ENCODE data around the gene GAP43.

The GAP43 gene

DNA sequence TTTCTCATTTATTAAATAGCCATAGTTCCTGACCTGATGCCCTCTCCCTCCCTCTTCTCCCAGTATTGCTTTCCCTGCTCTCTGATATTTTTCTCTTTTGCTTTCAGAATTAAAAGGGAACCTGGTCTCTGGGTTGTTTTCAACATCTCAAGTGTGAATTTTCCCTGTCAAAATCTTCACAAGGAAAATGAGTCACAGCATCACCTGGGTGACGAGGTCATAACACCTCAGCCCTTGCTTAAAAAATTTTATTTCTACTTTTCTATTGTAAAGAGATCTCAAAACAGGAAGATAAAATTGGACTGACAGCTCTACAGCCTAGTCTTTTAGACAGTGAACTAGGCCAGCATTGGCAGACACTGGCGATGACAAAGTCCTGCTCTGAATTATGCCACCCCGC, 40.1 kb downstream of the GAP43 start:
- no peak for DNase-seq

DNA sequence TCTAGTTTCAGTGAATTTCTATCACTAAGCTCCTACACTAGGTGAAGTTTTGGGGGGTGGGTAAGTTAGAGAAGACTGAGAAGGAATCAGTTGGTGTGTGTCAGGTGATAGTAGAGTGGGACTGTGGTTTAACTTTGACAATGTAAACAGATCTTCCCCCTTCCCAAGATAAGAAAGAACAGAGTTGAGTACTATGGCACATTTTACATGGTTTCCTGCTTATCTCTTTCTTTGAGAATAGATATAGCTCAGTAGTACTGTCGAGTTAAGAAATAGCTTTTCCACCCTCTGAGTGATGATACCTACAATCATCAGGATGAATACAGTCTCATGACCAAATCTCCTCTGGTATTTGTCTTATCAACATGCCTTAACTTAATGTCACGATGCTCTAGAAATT, 42.8 kb downstream of the GAP43 start:
- no peak for DNase-seq

DNA sequence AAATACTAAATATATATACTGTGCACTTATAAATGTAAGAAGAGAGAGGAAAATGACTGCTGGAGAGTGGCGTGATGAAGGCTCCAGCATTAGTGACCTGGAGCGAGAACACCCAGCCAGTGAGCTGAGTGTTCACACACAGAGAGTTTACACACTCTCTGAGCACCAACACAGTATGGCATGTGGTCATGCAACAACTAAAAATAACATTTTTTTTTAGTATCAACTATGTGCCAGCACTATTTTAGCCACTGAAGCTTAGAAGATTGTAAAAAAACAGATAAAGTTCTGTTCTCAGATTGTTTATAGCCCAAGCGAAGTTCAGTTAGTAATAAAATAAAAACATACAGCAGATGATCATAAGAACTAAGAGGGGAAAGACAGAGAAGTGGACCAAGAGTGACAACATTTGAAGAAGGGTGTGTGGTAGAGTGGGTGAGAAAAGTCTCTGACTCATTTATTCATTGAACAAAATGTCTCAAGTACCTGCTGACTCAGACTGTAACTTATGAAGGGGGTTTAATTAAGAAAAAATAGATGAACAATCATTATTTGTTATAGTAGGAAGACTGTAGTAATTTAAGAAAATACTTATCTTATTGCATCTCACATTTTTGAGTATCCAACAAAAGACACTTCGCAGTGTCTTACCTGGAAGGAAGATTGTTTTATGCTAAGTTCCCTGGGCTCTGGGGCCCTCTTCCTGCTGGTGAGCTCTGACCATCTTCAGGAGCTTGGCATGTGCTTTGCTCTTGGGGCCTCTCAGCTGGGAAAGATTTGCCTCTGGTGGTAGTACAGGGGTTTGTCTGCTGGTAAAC, 43.8 kb downstream of the GAP43 start:
- no peak for DNase-seq

DNA sequence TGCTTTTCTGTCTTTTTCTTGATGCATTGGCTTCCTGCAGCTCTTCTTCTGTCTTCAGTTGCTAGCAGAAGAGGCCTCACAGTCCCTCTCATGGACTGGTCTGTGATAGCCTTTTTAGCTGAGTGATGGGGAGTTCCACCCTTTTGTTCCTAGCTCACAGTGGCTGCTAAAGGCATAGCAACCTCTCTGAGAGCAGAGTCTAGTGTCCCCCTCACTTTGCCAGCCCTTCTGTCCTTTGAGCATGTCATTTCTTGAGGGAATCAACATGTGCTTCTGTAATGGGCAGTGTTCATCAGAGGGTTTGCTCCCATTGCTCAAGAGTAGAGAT, 44.4 kb downstream of the GAP43 start:
- no peak for DNase-seq

DNA sequence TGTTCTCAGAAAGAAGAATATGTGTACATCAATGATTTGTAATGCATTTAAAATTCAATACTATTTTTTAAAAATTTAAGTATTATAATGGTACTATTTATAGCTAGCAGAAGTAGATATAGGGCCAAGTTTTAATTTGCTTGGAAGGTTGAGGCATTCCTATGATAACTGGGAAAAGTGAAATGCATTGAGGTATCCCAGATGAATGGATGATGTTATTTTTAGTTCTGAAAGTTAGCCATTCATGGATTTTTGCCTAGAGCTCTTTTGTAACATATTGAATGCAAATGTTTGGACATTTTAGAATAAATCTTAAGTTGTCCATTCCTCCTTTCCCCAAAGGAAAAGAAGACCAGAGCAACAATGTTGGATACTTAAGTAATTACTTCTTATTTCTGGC, 47.6 kb downstream of the GAP43 start:
- DNase-seq: no peak

GRCh38 chr3:115671761-115672455, 48.6 kb downstream of the GAP43 start:
- no peak for DNase-seq

DNA sequence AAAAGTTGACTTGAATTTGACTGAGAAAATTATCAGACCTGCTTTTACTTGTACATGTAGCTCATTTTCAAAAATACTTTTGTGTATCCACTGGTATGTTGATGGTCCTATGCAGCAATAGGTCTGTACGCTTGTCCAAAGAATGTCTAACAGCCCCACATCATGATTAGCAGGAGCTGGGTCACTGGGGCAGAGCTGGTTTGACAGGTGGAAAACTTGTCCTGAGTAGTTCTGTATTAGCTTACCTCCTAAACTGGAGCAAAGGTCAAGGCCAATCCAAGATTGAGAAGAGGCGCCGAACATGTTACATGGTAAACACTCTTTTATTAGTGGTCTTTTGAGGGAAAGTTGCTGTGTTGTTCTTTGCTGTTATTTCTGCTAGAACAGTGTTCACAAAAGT, 50.6 kb downstream of the GAP43 start:
- no peak for DNase-seq

DNA sequence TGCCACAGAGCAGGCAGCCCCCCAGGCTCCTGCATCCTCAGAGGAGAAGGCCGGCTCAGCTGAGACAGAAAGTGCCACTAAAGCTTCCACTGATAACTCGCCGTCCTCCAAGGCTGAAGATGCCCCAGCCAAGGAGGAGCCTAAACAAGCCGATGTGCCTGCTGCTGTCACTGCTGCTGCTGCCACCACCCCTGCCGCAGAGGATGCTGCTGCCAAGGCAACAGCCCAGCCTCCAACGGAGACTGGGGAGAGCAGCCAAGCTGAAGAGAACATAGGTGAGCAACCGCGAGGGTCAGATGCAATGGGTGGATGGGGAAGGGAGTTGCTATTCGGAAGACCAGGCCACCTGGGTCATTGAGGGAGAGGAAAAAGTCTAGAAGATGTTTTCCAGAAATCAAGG, 53.0 kb downstream of the GAP43 start:
- no peak for DNase-seq

- no peak for DNase-seq
These were observed 57.6 kb downstream of the GAP43 start for GRCh38 chr3:115680803-115681345.

- DNase-seq: no peak
These were observed 58.4 kb downstream of the GAP43 start for GRCh38 chr3:115681736-115682135.

- DNase-seq: no peak
These were observed 60.0 kb downstream of the GAP43 start for GRCh38 chr3:115683305-115683704.

- no peak for DNase-seq
These were observed 60.5 kb downstream of the GAP43 start for GRCh38 chr3:115683773-115684172.

- no peak for DNase-seq
These were observed 61.8 kb downstream of the GAP43 start for GRCh38 chr3:115685097-115685496.

GRCh38 chr3:115687721-115688120, 64.4 kb downstream of the GAP43 start:
- DNase-seq: no peak

DNA sequence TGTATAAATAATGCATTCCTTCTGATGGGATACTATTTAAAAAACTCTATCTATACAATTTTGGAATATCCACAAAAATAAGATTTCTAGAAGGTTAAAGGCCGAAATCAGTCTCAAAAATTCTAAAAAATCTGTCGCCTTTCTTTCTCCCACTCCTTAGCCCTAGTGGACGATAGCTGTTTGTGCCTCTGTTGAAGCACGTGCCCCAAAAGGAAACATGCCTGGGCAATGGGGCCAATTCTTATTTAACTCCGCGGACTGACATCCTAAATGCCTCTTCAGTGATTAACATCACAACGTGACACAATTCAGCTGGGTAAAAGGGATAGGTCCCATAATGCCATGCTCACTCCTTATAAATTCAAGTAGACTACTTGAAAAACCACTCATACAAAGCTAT, 65.1 kb downstream of the GAP43 start:
- no peak for DNase-seq

- no peak for DNase-seq
These were observed 66.6 kb downstream of the GAP43 start for GRCh38 chr3:115689928-115690327.

DNA sequence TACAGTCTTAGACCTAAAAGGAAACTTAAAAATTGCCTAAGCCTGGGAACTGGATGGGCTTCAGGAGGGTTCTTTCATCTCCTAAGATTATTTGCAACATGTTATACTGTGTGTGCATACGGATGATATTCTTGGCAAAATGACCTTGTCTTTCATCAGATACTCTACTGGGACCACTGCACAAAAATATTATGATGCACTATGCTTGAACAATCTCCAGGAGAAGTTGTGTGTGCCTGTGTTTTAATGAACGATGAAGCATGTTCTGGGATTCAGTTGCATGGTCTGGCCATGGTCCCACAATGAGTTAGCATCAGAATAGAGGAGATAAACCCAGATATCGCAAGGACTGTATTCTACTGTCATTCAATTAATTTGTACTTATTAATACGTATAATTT, 68.7 kb downstream of the GAP43 start:
- DNase-seq: no peak

DNA sequence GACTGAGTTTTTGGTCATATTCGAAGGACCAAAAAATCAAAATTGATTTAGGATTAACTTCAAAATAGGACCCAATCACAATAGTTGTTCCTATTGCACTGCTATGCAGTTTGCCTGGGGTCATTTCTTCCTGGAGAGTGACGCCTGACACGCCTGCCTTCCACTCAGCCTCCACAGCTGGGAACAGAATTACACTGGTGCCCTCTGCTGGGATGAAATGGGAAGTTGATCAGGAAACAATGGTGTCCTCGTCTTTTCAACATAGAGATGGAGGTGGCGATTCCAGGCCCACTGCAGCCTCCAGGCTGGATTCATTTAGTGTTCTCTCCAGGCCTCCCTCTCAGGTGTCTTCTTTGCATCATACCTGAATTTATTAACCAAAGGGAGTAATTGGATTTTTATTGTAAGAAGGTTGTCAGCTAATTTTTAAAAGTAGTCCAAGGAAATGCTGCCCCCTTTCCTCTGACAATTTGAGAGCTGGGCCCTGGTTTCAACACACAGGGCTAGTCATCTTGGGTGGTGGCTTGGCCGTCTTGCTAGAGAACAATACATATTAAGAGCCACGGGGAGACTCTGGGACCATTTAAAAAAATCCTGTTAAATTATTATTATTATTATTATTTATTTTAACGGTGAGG, 69.7 kb downstream of the GAP43 start:
- DNase-seq: peak; percentile 72

DNA sequence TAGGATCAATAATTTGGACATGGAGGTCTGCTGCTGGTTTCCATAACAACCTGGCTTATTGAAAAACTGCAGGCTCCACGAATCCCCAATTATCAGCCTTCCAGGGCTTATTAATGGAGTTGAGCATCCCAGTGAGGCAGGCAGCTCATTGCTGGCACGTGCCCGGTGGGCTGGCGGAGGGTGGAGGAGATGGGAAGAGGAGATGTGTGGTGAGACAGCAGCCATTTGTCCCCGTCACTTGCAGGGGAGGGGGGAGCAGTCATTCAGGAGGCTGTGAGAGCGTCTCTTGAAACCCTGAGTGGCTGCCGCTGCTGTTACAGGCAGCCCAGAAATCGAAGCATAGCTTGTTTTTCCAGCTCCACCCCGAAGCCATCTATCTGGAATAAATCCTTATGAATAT, 70.6 kb downstream of the GAP43 start:
- DNase-seq: no peak

GRCh38 chr3:115695090-115695489, 71.8 kb downstream of the GAP43 start:
- DNase-seq: no peak

- no peak for DNase-seq
These were observed 74.1 kb downstream of the GAP43 start for GRCh38 chr3:115697263-115698053.

GRCh38 chr3:115698851-115699591, 75.7 kb downstream of the GAP43 start:
- no peak for DNase-seq

Data from DMS79 (cell line).